HG03039 (cell line): ENCODE results near the gene TEX30.
"Not testable (repeated sequence)": the region's sequence is repeated elsewhere in the genome, so short reads cannot be mapped to it uniquely, and the experiment has no call there.

ENCODE experiments used
- ATAC-seq: cut with Tn5 transposase; IDR thresholded peaks from one replicate; pipeline ENCODE4 v1.9.1; 2021; ENCODE audit warnings: mild to moderate bottlenecking, moderate library complexity; ENCODE audit not compliant: unreplicated experiment

Gene TEX30

DNA sequence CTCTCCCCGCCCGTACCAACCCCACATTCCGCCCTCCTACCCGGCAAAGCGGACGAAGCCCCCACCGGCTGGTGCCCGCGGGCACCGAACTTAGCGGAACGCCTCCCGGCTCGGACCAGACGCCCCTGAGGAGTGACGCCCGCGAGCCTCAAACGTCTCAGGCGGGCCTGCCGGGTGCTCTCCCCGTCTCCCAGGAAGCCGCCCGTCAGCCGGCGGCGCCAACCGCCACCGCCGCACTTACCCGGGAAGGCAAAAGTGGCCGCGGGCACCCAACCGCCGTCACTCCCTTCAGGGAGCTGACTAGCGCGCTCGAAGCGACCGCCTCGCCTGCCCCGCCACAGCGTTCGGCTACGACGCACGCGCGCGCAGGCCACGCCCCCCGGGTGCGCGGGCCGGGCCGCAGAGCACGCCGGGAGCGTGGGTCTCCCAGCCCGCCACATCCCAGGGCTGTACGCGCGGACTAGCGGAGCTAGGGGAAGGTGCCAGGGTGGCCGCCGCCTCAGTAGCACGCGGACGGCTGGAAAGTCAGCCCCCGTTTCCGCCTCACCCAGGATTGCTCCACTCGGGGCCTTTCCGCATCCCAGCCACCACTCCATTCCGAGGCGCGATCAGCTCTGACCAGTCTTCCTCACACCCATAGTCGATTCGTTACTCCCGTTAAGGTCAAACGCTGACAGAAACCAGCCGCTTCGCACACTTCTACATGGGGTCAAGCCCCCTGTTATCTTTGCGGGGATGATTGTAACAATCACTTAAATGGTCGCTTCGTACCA is at the start of gene TEX30:
Gene TEX30, minus strand, starts transcription at position 346 of the 773 bp plus-strand sequence. CDS start 3,760 bp downstream, outside the sequence.
- peak; percentile 94 for ATAC-seq

DNA sequence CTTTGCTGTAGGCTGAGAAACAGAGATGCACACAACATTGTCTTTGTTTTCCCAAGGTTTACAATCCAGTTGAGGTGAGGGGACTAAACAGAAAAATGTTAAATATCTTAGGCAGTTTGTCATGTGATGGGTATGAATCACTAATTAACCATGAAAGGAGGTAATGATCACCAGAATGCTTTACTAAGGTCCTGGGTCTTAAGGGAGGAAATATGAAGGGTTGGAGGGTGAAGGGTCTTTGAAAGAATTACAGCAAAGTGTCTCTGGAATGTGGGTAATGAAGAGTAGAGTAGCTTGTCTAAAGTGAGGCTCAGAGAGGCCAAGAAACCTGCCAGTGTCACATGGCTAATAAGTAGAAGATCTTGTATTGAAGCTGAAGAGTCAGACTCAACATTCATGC is 44.3 kb upstream of the TEX30 start:
- ATAC-seq, result no peak

DNA sequence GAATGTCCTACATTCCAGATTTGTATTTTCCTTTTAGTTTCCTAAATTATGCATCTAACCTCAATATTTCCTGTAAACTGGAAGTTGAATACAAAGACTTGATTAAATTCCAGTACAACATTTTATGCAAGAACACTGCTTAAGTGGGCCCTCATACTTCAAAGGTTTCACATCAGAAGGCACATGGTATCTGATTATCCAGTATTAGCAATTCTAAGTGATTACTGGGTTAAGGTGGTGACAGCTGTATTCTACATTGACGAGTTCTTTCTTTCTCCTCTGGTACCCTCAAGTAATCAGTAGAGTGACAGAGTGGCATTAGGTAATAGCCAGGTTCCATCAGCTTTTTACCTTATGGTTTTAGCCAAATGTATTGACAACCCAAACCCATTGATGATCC is 43.7 kb upstream of the TEX30 start:
- ATAC-seq, result no peak

DNA sequence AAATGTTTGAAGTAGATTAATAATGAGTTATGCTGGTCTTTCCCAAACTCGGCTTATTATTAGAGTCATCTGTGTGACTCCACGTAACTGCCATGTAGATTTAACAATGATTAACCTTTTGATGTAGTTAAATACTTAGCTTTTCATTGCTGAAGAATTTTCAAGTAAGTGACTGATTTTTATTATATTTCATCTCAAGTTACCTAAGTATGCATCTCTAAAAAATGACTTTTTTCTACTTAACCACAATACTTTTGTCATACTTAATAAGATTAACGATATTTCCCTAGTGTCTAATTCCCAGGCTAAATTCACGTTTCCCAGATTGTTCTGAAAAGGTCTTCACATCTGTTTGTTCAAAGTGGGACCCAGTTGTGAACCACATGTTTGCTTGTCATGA is 43.1 kb upstream of the TEX30 start:
- ATAC-seq, result no peak

DNA sequence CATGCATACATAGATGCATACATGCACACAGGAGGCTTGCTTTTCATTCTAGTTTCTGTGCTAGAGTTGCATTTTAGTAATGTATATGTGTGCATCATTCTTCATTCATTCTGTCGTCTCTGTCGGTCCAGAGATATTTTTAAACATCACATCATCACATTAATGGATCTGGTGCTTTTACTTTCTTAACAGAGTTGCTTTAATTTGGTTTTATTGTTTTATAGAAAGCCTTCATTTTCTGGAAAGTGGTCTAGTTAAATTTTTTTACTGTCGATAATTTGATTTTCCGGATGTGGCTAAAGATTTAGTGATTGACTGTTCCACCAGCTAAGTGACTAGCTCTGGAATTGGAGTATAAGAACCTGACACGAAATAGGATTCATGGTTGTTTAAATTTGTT is 42.2 kb upstream of the TEX30 start:
- no peak for ATAC-seq

DNA sequence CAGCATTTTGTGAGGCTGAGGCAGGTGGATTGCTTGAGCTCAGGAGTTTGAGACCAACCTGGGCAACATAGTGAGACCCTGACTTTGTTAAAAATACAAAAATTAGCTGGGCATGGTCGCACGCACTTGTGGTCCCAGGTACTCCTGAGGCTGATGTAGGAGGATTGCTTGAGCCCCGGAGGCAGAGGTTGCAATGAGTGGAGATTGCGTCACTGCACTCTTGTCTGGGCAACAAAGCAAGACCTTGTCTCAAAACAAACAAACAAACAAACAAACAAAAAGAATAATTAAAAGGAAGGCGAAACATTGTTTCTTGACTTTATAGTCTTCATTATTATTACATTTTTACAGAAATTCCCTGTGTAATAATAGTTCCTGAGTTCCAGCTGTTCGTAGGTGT is 41.2 kb upstream of the TEX30 start:
- ATAC-seq, result no peak

DNA sequence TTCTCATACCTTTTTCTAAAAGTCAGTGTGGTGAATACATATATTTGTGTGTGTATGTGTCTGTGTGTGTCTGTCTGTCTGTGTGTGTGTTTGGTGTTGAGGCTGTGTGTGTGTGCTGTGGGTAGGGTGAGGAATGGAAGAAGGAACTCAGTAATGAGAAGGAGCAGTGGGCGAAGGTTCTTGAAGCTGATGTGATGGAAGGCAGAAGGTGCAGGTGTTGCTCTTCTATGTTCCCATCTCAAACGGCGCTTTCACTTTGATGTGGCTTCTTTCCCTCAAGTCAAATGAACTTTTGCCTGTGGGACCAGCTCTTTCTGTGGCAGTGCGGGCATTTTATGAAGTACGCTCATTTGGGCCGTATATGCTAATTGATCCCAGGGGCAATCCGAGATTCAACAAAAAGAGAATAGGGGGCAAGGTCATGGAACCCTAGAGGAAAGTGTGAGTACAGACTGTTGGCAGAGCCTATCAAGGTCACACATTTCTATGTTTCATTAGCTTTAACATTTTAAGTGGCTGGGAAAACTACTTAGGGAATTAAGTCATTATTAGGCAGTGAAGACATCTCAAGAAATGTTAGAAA is 40.5 kb upstream of the TEX30 start:
- ATAC-seq, result peak; percentile 56

DNA sequence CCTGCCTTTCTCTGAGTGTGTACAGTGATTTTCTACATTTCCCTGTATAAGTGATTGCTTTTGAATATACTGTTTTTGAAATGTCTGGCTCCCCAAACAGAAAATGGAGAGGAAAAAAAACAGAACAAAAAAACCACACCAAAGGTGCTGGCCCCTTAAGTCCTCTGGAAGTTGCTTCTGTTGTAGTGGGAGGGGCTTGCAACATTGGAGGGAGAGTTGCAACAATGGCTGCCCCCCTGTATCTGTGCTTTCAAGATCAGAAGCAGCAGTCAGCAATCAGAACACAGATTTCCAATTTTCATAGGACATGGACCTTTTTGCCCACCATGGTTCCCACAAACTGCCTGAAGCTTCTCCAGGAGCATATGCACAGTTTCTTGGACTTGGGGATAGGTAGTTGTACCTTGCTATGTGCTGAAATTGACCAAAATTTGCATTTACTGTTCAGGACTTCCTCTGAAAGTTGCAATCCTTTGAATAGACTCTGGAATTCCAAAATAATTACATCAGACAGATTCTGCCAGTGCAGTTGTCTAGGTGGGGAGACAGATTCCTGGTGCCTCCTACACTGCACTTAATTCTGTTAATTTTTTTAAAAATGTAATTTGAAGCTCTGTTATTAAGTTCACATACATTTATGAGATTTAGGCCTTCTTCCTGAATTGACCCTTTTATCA is 39.2 kb upstream of the TEX30 start:
- no peak for ATAC-seq

DNA sequence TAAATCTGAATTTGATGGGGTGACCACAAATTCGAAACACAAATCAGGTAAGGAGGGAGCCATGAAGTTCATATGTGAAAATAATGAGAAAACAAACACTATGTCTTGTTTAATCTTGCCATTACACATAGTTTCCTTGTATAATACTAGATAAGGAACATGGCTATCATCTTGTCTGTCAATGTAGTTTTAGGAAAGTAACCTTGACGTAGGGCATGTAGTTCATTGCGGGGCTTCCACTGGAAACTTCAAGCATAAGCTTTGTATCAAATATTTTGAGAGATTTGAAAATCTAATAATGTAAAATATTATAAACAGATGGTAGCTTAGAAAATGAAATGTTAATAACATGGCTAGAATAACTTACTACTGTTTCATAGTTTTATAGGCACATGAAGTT is 34.1 kb upstream of the TEX30 start:
- ATAC-seq, result no peak

DNA sequence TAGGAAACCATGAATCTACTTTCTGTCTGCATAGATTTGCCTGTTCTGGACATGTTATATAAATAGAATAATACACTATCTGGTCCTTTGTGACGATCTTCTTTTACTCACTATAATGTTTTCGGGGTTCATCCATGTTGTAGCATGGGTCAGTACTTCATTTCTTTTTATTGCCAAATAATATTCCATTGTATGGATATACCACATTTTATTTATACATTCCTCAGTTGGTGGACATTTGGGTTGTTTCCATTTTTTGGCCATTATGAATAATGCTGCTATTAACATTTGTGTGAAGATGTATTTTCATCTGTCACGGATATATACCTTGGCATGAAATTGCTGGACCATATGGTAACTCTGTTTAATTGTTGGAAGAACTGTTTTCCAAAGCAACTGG is 32.1 kb upstream of the TEX30 start:
- no peak for ATAC-seq

DNA sequence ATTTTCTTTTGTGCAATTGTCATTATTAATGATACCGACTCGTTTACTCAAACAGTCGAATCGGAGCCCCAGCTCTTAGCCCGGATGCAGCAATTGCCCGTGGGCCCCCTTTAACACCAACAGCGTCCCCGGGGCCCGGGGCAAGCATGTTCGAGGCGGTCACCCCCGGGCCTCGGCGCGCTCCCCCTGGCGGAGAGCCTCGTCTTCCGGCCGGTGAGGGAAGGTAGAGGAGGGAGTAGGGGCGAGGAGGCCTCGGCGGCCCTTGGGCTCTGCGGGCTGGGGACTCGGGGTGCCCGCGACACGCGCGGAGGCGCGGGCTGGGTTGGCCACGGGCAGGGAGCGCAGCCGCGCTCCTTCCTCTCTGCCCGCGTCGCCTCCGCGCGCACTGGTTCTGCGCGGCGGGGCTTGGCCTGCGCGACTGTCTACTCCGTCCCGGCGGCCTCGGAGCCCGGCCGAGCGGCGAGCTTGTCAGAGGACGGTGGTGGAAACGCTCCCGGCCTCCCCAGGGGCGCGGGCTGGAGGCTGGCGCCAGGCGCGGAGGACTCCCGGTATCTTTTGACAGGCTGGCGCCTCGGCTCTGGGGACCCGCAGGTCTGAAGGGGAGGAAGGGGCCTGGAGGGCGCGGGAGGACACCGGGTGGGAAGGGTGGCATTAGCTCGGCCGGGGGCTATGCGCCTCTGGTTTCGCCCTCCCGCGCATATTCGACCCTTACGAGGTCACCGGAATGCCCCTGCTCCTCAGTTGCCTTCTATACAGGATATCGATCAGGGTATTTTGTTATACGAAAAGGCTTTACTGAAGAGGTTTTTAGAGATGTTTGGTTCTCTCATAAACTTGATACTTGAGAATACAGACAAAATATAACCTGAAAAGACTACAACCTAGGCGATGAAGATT is 26.8 kb upstream of the TEX30 start:
- ATAC-seq, result peak; percentile 77

DNA sequence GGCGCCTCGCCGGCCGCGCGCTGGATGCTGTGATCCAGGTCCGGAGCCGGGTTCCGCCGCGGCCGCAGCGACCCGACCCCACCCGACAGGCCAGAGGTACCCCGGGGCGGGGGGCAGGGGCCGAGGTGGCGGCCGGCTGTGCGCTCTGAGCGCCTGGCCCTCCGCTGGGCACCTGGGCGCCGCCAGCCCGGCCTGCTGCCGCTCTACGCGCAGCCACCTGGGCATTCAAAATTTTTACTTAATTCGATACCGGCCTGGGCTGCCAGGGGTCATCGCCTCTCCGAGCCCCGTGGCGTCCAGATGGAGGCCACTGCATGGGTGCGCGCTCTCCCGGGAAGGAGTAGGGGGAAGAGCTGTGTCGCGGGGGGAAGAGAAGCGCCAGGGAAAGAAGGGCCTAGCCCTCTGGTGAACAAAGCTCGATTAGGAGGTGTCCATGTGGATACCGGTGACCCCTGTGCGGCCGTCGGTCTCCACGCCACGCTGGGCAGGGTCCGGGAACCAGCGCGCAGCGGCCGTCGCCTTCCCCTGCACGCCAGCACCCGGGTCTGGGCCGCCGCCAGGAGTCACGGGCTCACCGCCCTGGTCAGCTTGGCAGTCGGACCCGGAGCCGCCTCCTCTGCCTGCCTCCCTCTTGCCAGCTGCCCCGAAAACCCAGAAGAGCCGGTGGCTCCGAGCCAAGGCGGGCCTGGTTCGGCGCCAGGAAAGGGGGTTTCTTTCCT is 26.0 kb upstream of the TEX30 start:
- ATAC-seq, result peak; percentile 2

DNA sequence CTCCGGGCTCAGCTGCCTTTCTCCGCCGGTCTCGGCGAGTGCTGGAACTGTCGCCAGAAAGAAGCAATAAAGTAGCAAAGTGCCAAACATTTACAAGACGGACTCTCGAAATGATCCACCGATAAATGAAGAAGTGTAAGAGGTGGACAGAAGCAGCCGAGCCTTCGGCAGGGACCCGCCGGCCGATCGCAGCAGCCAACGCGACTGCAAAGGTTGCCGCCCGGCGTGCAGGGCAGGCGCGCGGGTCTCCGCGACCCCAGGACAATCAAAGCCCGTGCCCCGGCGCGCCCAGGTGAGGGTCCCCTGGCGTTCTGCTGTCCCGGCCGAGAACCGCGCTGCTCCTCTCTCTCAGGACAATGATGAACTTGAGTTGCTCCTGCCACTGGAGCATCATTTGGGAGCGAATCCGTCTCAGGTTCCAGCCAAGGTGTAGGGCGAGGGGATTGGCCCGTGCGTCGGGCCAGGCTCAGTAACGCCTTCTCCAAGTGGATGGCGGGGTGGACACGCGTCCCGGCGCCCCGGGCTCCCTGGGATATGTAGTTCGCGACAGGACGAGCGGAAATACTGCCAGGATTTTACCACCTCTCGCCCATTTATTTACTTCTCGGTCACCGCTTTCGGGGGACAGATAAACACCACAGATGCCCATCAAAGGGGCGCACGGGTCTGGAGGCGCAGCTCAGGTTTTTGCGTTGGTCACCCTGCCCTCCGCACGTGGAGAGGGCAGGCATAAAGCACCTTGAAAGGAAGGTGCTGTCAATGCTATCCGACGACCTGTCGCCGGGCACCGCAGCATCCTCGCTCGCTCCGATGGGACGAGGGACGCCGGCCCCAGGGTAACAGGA is 25.2 kb upstream of the TEX30 start, which contains the start of the genes BIVM and POGLUT2:
Gene BIVM, plus strand, starts transcription at position 539 of the 845 bp plus-strand sequence. CDS start 8,149 bp downstream, outside the sequence.
Gene POGLUT2, minus strand, starts transcription at position 396 of the 845 bp plus-strand sequence. Its CDS starts 306 bp downstream, at position 90.
- ATAC-seq, result peak; percentile 83

DNA sequence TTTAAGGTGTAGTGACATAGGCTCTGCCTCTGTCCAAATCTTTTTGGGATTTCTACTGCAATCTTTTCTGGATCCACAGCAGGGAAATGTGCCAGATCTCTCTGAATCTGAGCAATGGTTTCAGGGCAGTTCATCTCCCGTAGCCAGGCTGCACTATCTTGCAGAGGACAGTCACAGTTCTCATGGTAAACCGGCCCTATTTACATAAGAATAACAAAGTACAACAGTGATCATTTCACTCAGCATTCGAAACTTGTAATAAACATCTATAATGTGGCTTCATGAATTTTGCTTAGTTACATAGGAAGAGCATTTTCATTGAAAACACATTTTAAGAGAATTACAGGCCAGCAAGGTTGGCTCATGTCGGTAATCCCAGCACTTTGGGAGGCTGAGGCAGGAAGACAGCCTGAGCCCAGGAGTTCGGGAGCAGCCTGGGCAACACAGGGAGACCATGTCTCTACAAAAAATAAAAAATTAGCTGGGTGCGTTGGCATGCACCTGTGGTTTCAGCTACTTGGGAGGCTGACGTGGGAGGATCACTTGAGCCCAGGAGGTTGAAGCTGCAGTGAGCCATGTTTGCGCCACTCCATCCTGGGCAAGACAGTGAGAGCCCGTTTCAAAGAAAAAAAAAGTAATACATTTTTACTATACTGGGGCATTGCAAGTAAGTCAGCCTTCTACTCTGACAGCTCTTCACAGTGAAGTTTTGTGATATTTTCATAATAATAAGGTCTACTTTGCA is 20.2 kb upstream of the TEX30 start:
- ATAC-seq, result no peak

DNA sequence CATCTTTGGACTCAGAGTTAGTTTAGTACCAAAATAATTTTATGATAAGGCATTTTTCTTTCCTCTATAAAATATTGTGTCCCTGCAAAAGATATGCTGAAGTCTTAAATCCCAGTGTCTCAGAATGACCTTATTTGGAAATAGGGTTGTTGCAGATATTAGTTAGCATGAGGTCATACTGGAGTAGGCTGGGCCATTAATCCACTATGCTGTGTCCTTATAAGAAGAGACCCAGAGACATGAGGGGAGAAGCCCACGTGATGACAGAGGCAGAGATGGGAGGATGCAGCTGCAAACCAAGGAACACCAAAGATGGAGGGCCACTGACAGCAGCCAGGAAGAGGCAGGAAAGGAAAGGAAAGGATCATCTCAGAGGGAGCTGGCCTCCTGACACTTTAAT is 18.8 kb upstream of the TEX30 start:
- ATAC-seq, result no peak

DNA sequence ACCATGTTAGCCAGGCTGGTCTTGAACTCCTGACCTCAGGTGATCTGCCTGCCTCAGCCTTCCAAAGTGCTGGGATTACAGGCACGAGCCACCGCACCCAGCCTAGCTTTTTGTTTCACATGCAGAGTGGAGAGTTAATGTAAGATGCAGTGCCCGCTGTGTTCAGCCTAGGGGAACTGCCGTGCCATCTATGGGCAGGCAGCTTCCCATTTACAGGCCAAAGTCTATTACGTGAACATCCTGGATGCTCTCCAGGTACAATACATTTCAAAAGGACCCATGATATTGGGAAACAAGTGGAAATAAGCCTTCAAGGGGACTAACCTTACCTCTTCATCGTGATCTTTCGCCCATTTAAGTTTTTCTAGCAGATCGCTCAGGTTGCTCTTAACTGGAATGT is 15.1 kb upstream of the TEX30 start:
- ATAC-seq, result no peak

DNA sequence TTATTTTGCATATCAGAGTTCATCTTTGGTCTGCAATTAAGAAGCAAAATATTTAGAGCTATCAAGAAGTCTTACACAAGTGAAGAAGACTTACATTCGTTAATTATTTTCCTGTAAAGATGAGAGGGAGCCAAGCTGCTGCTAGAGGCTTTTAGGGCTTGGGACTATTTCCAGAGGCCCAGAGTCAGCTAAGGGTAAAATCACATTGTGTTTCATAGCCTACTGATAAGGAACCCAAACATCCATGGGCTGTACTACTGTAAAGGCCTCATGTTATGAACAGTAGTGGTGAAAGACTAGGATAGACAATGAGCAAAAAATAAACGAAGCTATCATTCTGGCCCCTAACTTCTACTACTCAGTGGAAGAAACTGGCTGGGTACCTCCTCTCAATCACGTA is 10.9 kb upstream of the TEX30 start:
- no peak for ATAC-seq

DNA sequence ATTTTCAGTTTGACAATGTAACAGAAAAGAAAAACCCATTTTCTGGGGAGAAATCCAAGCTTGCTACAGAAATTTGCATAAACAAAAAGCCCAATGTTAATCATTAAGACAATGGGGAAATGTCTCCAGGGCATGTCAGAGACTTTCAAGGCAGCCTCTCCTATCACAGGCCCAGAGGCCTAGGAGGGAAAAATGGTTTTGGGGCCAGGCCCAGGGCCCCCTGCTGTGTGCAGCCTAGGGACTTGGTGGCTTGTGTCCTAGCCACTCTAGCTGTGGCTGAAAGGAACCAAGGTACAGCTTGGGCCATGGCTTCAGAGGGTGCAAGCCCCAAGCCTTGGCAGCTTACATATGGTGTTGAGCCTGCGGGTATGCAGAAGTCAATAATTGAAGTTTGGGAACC is 8.0 kb upstream of the TEX30 start:
- no peak for ATAC-seq

DNA sequence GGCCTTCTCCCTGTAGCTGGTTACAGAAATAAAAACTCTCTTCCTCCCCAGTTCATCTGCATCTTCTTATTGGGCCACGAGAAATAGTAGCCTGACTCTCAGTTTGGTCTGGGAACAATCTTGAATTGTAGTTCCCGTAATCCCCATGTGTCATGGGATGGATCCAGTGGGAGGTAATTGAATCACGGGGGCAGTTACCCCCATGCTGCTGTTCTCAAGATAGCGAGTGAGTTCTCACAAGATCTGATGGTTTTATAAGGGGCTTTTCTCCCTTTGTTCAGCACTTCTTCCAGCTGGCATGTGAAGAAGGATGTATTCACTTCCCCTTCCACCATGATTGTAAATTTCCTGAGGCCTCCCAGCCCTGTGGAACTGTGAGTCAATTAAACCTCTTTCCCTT is 7.1 kb upstream of the TEX30 start:
- not testable (repeated sequence) for ATAC-seq
